ENCODE data around the gene DUOXA1.

DNA sequence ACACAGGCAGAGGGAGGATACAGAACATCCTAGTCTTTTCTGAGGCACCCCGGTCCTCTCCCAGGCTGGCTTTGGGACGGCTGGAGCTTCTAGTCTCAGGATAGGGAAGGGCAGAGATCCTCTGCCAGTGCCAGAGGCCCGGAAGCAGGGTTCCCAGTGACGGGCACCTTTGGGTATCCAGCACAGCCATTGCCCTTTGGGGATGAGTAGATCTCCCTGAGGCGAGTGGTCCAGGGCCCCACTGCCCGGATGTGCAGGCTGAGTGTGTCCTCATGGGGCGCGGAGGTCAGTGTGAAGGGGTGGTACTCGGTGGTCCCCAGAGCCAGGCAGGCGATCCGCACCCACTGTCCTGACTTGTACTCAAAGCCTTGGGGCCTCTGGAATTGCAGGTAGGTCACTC is 34.0 kb downstream of the DUOXA1 start:
- TF ChIP-seq, protein P1, sequence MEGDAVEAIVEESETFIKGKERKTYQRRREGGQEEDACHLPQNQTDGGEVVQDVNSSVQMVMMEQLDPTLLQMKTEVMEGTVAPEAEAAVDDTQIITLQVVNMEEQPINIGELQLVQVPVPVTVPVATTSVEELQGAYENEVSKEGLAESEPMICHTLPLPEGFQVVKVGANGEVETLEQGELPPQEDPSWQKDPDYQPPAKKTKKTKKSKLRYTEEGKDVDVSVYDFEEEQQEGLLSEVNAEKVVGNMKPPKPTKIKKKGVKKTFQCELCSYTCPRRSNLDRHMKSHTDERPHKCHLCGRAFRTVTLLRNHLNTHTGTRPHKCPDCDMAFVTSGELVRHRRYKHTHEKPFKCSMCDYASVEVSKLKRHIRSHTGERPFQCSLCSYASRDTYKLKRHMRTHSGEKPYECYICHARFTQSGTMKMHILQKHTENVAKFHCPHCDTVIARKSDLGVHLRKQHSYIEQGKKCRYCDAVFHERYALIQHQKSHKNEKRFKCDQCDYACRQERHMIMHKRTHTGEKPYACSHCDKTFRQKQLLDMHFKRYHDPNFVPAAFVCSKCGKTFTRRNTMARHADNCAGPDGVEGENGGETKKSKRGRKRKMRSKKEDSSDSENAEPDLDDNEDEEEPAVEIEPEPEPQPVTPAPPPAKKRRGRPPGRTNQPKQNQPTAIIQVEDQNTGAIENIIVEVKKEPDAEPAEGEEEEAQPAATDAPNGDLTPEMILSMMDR (IDR thresholded peaks at IDR 0.05; ENCODE audit: low read depth, low read length), result no peak
- TF ChIP-seq POLR2A (IDR thresholded peaks at IDR 0.05; ENCODE audit: extremely low read depth, insufficient read length) (no peak), MYC (IDR thresholded peaks at IDR 0.05; ENCODE audit: low read depth, low read length) (no peak)
- TF ChIP-seq, protein P2, sequence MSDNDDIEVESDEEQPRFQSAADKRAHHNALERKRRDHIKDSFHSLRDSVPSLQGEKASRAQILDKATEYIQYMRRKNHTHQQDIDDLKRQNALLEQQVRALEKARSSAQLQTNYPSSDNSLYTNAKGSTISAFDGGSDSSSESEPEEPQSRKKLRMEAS (IDR thresholded peaks at IDR 0.05; ENCODE audit: low read depth, low read length), result no peak

Measured in NB4 (cell line).